Neural cell (in vitro differentiated cells): ENCODE data around the gene HLA-E. TPM values are rescaled to one million over a fixed set of nuclear protein-coding genes. Genes with fewer than 3 reads are reported as not detected.

Experiments used
- H2AFZ ChIP-seq: fragments of 200-600, 300-800 bp; sonication (generic), shearing (Covaris generic); 2 replicates; pipeline ENCODE4 v1.6.0; 2014; ENCODE audit warnings: low read depth, mild to moderate bottlenecking, antibody characterized with exemption, low read length, moderate library complexity
- H3F3A ChIP-seq: fragments of 200-600 bp; shearing (Covaris generic); 2 replicates; pipeline ENCODE4 v1.6.1; 2016; ENCODE audit warnings: mild to moderate bottlenecking, moderate library complexity, mixed read lengths, antibody characterized with exemption, low read length; ENCODE audit not compliant: insufficient read depth, poor library complexity, severe bottlenecking
- H3K27ac ChIP-seq: fragments of 200-600, 300-800 bp; sonication (generic), shearing (Covaris generic); 2 replicates; pipeline ENCODE4 v1.5.1; 2014; ENCODE audit warnings: mild to moderate bottlenecking, low read length, moderate library complexity
- H3K27me3 ChIP-seq: fragments of 300-800, 200-600 bp; sonication (generic), shearing (Covaris generic); 2 replicates; pipeline ENCODE4 v1.6.0; 2014; ENCODE audit warnings: mild to moderate bottlenecking, low read depth, low read length, moderate library complexity; ENCODE audit not compliant: insufficient read depth
- H3K36me3 ChIP-seq: fragments of 300-800, 200-600 bp; sonication (generic), shearing (Covaris generic); 2 replicates; pipeline ENCODE4 v1.5.1; 2014; ENCODE audit warnings: mild to moderate bottlenecking, antibody characterized with exemption, low read length, moderate library complexity; ENCODE audit not compliant: insufficient read depth
- H3K4me2 ChIP-seq: fragments of 300-800, 200-600 bp; sonication (generic), shearing (Covaris generic); 2 replicates; pipeline ENCODE4 v1.6.0; 2014; ENCODE audit warnings: mild to moderate bottlenecking, low read length
- H3K4me3 ChIP-seq: fragments of 300-800, 200-600 bp; sonication (generic), shearing (Covaris generic); 2 replicates; pipeline ENCODE4 v1.5.1; 2014; ENCODE audit warnings: mild to moderate bottlenecking, low read length, moderate library complexity
- H3K79me2 ChIP-seq: fragments of 200-600 bp; shearing (Covaris generic); replicated peaks from 2 replicates; pipeline ENCODE4 v1.6.0; 2014; ENCODE audit warnings: mild to moderate bottlenecking, low read length, moderate library complexity; ENCODE audit not compliant: insufficient read depth
- H3K9ac ChIP-seq: fragments of 300-800, 200-600 bp; sonication (generic), shearing (Covaris generic); 2 replicates; pipeline ENCODE4 v1.6.1; 2016; ENCODE audit warnings: mild to moderate bottlenecking, low read length, mixed read lengths
- H3K9me2 ChIP-seq: fragments of 200-600 bp; shearing (Covaris generic); 2 replicates; pipeline ENCODE4 v1.6.1; 2016; ENCODE audit warnings: mild to moderate bottlenecking, low read length, mixed read lengths; ENCODE audit not compliant: insufficient read depth
- H3K9me3 ChIP-seq: fragments of 200-600, 300-800 bp; sonication (generic), shearing (Covaris generic); 2 replicates; pipeline ENCODE4 v1.6.1; 2016; ENCODE audit warnings: mild to moderate bottlenecking, mixed run types, low read length, moderate library complexity, mixed read lengths
- H4K20me1 ChIP-seq: fragments of 200-600 bp; shearing (Covaris generic); 2 replicates; pipeline ENCODE4 v1.6.1; 2016; ENCODE audit warnings: mild to moderate bottlenecking, mixed run types; ENCODE audit not compliant: insufficient read depth
- CTCF ChIP-seq: fragments of 450-650 bp; IDR thresholded peaks from 2 replicates; pipeline ENCODE4 v1.5.1; 2014; ENCODE audit warnings: antibody characterized with exemption, mild to moderate bottlenecking, moderate library complexity; ENCODE audit not compliant: poor library complexity, severe bottlenecking
- EP300 ChIP-seq: fragments of 450-650 bp; conservative IDR thresholded peaks from 2 replicates; pipeline ENCODE4 v1.6.1; 2014; ENCODE audit warnings: antibody characterized with exemption, mild to moderate bottlenecking, moderate library complexity; ENCODE audit not compliant: poor library complexity, severe bottlenecking
- EZH2 ChIP-seq: fragments of 200-600, 300-800 bp; shearing (Covaris generic), sonication (generic); IDR thresholded peaks from 2 replicates; pipeline ENCODE4 v1.6.1; 2014; ENCODE audit warnings: antibody characterized with exemption, low read length, borderline replicate concordance, mild to moderate bottlenecking; ENCODE audit not compliant: insufficient read depth, poor library complexity, severe bottlenecking
- MXI1 ChIP-seq: fragments of 450-650 bp; conservative IDR thresholded peaks from 2 replicates; pipeline ENCODE4 v1.6.1; 2014; ENCODE audit warnings: antibody characterized with exemption, mild to moderate bottlenecking; ENCODE audit not compliant: poor library complexity, severe bottlenecking
- POLR2AphosphoS5 ChIP-seq: IDR thresholded peaks from 2 replicates; pipeline ENCODE4 v1.6.1; 2012
- RAD21 ChIP-seq: fragments of 450-650 bp; conservative IDR thresholded peaks from 2 replicates; pipeline ENCODE4 v1.6.1; 2014; ENCODE audit warnings: antibody characterized with exemption, mild to moderate bottlenecking, moderate library complexity
- REST ChIP-seq: IDR thresholded peaks from 2 replicates; pipeline ENCODE4 v1.6.1; 2012; ENCODE audit warnings: borderline replicate concordance
- SMC3 ChIP-seq: fragments of 450-650 bp; conservative IDR thresholded peaks from 2 replicates; pipeline ENCODE4 v1.6.1; 2014; ENCODE audit warnings: antibody characterized with exemption, mild to moderate bottlenecking, moderate library complexity; ENCODE audit not compliant: poor library complexity
- TAF1 ChIP-seq: IDR thresholded peaks from 2 replicates; pipeline ENCODE4 v1.6.1; 2012; ENCODE audit warnings: low read depth
- polyA plus RNA-seq: library from polyadenylated mRNA; depleted of rRNA; stranded (reverse); fragments of >200 nt; gene quantifications from 2 replicates; pipeline ENCODE4 v1.2.3, GENCODE V29; 2014

Gene HLA-E
- polyA plus RNA-seq, 1 donor from 2014 or later: 0.51 TPM

GRCh38 chr6:30461055-30461454 is 28.3 kb upstream of the HLA-E start:
- no peak overlapping the region for H3K27ac ChIP-seq
- peaks cover 32% of the 10 kb centered on the region for H3K27me3 ChIP-seq
- H3K36me3 ChIP-seq: no peaks in the 10 kb centered on the region
- no peaks in the 10 kb centered on the region for H4K20me1 ChIP-seq
- no peaks in the 10 kb centered on the region for H3K79me2 ChIP-seq
- no peak overlapping the region for H3K4me3 ChIP-seq
- H3F3A ChIP-seq: no peaks in the 10 kb centered on the region
- no peak overlapping the region for H3K9ac ChIP-seq
- TF ChIP-seq RAD21 (no peak), EZH2 (no peak), POLR2AphosphoS5 (no peak), CTCF (no peak), REST (no peak), SMC3 (no peak), TAF1 (no peak), EP300 (no peak), MXI1 (no peak)
- no peaks in the 10 kb centered on the region for H3K9me3 ChIP-seq
- no peak overlapping the region for H2AFZ ChIP-seq
- no peak overlapping the region for H3K4me2 ChIP-seq
- no peaks in the 10 kb centered on the region for H3K9me2 ChIP-seq

GRCh38 chr6:30462482-30462881 is 26.8 kb upstream of the HLA-E start:
- TF ChIP-seq MXI1: no peak
- no peak for TF ChIP-seq EZH2
- no peak for TF ChIP-seq CTCF
- no peak for TF ChIP-seq REST
- no peak for TF ChIP-seq RAD21
- no peak for TF ChIP-seq EP300
- Histone ChIP-seq H3K36me3 (no peaks in the 10 kb centered on the region), H3F3A (no peaks in the 10 kb centered on the region), H2AFZ (no peak overlapping the region), H3K9me2 (no peaks in the 10 kb centered on the region), H4K20me1 (no peaks in the 10 kb centered on the region), H3K27me3 (peaks cover 43% of the 10 kb centered on the region), H3K27ac (no peak overlapping the region), H3K9ac (no peak overlapping the region), H3K79me2 (no peaks in the 10 kb centered on the region), H3K4me3 (no peak overlapping the region), H3K9me3 (no peaks in the 10 kb centered on the region), H3K4me2 (no peak overlapping the region)
